HL-60 (cell line): Measurements from ENCODE around the gene CHST13.

Experiments
- DNase-seq, 2 experiments: peaks; one replicate each; pipeline ENCODE4 v3.0.0-alpha.2; 2010 to 2020; ENCODE audit warnings: low read depth in 1 of 2, low spot score in 1 of 2
- H3K27ac ChIP-seq: fragments of 250-450 bp; sonication (Bioruptor Pico); replicated peaks from 2 replicates; pipeline ENCODE4 v1.5.1; 2020; ENCODE audit warnings: mild to moderate bottlenecking, moderate library complexity
- H3K27me3 ChIP-seq: fragments of 250-450 bp; sonication (Bioruptor Pico); 2 replicates; pipeline ENCODE4 v1.5.1; 2021; ENCODE audit warnings: mild to moderate bottlenecking, moderate library complexity; ENCODE audit not compliant: insufficient read depth, poor library complexity, severe bottlenecking
- H3K4me3 ChIP-seq: replicated peaks from 2 replicates; pipeline ENCODE4 v1.5.1; 2011; ENCODE audit warnings: mild to moderate bottlenecking, control low read depth, low read length; ENCODE audit not compliant: insufficient read depth
- CTCF ChIP-seq: IDR thresholded peaks from one replicate; pipeline ENCODE4 v1.5.1; 2011; ENCODE audit warnings: low read length, control low read depth, inconsistent platforms; ENCODE audit not compliant: insufficient read depth
- GABPA ChIP-seq: IDR thresholded peaks from 2 replicates; pipeline ENCODE4 v1.6.1; 2012; ENCODE audit warnings: low read depth
- POLR2AphosphoS5 ChIP-seq: IDR thresholded peaks from 2 replicates; pipeline ENCODE4 v1.6.1; 2012; ENCODE audit warnings: low read depth
- REST ChIP-seq: IDR thresholded peaks from 2 replicates; pipeline ENCODE4 v1.6.1; 2012; ENCODE audit warnings: low read depth; ENCODE audit not compliant: insufficient replicate concordance
- SPI1 ChIP-seq: IDR thresholded peaks from 2 replicates; pipeline ENCODE4 v1.6.1; 2012; ENCODE audit warnings: low read depth, mild to moderate bottlenecking, borderline replicate concordance

Gene CHST13

GRCh38 chr3:126540342-126540849 lies 16.4 kb downstream of the CHST13 start:
- peak overlapping the region; percentile 91 for H3K27ac ChIP-seq
- peak in 1 of 2 experiments; percentile 85 for DNase-seq
- TF ChIP-seq REST: no peak
- peak; percentile 53 for TF ChIP-seq POLR2AphosphoS5
- no peak for TF ChIP-seq CTCF
- peak; percentile 96 for TF ChIP-seq SPI1

GRCh38 chr3:126540951-126541627 lies 17.1 kb downstream of the CHST13 start:
- no peaks in the 10 kb centered on the region for H3K27me3 ChIP-seq
- no peak overlapping the region for H3K4me3 ChIP-seq
- 0 out of 2 replicates have a peak, but pooled peaks have one; percentile 28 for TF ChIP-seq POLR2AphosphoS5
- TF ChIP-seq REST: no peak
- H3K27ac ChIP-seq: peak overlapping the region; percentile 91
- peak in 1 of 2 experiments; percentile 32 for DNase-seq

More at GRCh38 chr3:126540342-126540849, 16.4 kb downstream of the CHST13 start:
- no peaks in the 10 kb centered on the region for H3K27me3 ChIP-seq
- H3K4me3 ChIP-seq: no peak overlapping the region

GRCh38 chr3:126541628-126542339 lies 17.8 kb downstream of the CHST13 start:
- H3K27ac ChIP-seq: peak overlapping the region; percentile 91
- no peak overlapping the region for H3K4me3 ChIP-seq

GRCh38 chr3:126542340-126543241 lies 18.6 kb downstream of the CHST13 start:
- no peak overlapping the region for H3K27ac ChIP-seq
- no peaks in the 10 kb centered on the region for H3K27me3 ChIP-seq
- no peak for DNase-seq
- H3K4me3 ChIP-seq: no peak overlapping the region
- TF ChIP-seq CTCF: no peak
- no peak for TF ChIP-seq REST
- TF ChIP-seq GABPA: no peak
- no peak for TF ChIP-seq POLR2AphosphoS5
- TF ChIP-seq SPI1: no peak

More at GRCh38 chr3:126541628-126542339, 17.8 kb downstream of the CHST13 start:
- no peaks in the 10 kb centered on the region for H3K27me3 ChIP-seq
- TF ChIP-seq SPI1: no peak
- no peak for TF ChIP-seq POLR2AphosphoS5
- no peak for DNase-seq
